Colon (tissue), 2 donors: ENCODE results near the gene DLEC1.

ENCODE experiments used
- FAIRE-seq: peaks from 2 replicates; lab custom pipeline; 2012; peaks lifted over from hg19 to GRCh38; lab: Jason Lieb, UNC
- donor health status: control.
- donor health status: control.

DLEC1 gene

GRCh38 chr3:38154625-38155255 lies 115.7 kb downstream of the DLEC1 start:
- FAIRE-seq = no peak

GRCh38 chr3:38155825-38156224 lies 116.8 kb downstream of the DLEC1 start:
- FAIRE-seq = no peak

- FAIRE-seq = no peak
These were observed 118.1 kb downstream of the DLEC1 start for GRCh38 chr3:38157117-38157516.

GRCh38 chr3:38157595-38157994 lies 118.6 kb downstream of the DLEC1 start:
- FAIRE-seq = no peak

GRCh38 chr3:38158472-38158871 lies 119.5 kb downstream of the DLEC1 start:
- no peak for FAIRE-seq

- FAIRE-seq = peak; percentile 14
These were observed 121.7 kb downstream of the DLEC1 start for GRCh38 chr3:38160704-38161103.

GRCh38 chr3:38163117-38163840 lies 124.3 kb downstream of the DLEC1 start:
- no peak for FAIRE-seq

GRCh38 chr3:38163841-38164642 lies 125.0 kb downstream of the DLEC1 start:
- no peak for FAIRE-seq

DNA sequence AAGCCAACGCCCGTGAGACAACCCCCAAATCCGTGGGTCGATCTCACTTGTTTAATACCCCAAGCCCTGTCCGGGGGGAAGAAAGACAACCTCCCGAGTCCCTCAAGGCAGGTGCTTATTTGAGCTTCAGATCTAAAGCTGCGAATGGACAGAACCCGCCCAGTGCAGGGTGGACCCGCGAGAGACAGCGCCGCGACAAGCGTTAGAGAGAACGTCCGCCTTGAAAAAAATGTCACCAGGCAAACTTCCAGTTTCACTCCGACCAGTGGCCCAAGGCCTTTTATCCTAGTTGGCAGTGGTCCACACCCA lies 125.6 kb downstream of the DLEC1 start:
- no peak for FAIRE-seq

- FAIRE-seq = peak; percentile 62
These were observed 126.1 kb downstream of the DLEC1 start, which contains the start of gene OXSR1 for GRCh38 chr3:38164952-38165721. TSS of gene OXSR1 (plus strand) at chr3:38165537. CDS start at chr3:38165877, 340 bp downstream.

GRCh38 chr3:38165722-38166387 lies 126.8 kb downstream of the DLEC1 start:
- no peak for FAIRE-seq

DNA sequence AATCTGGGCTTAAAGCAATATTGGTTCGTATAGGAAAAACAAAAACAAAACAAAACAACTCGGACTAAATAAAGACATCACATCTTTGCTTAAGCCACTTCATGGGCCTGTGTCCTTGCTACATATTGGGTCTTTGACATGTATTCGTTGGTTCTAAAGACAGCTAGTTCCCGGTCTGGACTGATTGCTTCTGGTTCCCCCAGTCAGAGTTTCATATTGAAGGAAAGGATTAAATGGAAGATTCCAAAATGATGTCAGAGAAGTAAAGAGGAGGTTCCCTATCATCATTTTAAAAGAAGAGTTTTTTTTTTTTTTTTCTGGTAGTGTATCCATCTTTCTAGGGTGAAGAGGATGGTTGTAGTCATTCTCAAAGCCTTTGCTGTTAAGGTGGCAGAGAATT lies 128.6 kb downstream of the DLEC1 start:
- FAIRE-seq = no peak

- no peak for FAIRE-seq
These were observed 129.4 kb downstream of the DLEC1 start for GRCh38 chr3:38168151-38169026.

- FAIRE-seq = no peak
These were observed 130.0 kb downstream of the DLEC1 start for GRCh38 chr3:38169027-38169317.

DNA sequence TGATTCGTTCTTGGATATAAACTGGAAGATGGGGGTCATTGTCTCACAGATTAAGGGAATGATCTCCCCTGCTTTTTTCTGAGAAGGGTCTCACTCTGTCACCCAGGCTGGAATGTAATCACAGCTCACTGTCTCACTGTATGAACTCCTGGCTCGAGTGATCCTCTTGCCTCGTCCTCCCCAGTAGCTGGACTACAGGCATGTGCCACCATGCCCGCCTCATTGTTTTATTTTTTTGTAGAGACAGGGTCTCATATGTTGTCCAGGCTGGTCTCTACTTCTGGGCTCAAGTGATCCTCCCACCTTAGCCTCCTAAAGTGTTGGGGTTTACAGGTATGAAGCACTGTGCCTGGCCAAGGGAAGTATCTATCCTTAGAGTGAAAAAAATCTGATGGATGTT lies 131.7 kb downstream of the DLEC1 start:
- FAIRE-seq = no peak

GRCh38 chr3:38171622-38172021 lies 132.6 kb downstream of the DLEC1 start:
- no peak for FAIRE-seq
